GM12878 (cell line): ENCODE data around the gene ATF6. TPM values are rescaled to one million over a fixed set of nuclear protein-coding genes. Genes with fewer than 3 reads are reported as not detected.

Experiments
- BCLAF1 ChIP-seq: fragments of 450-650 bp; IDR thresholded peaks from 2 replicates; pipeline ENCODE4 v1.6.1; 2017; ENCODE audit warnings: antibody characterized with exemption, mild to moderate bottlenecking, moderate library complexity
- CBFB ChIP-seq: IDR thresholded peaks from 2 replicates; pipeline ENCODE4 v1.6.1; 2016; ENCODE audit warnings: antibody characterized with exemption, low read depth
- CHD1 ChIP-seq: IDR thresholded peaks from 2 replicates; pipeline ENCODE4 v1.6.1; 2012; ENCODE audit warnings: low read depth, low read length, improper control_type of control experiment
- E4F1 ChIP-seq: fragments of 450-650 bp; IDR thresholded peaks from 2 replicates; pipeline ENCODE4 v1.6.1; 2018; ENCODE audit warnings: borderline replicate concordance, mild to moderate bottlenecking; ENCODE audit not compliant: partially characterized antibody
- ELK1 ChIP-seq: IDR thresholded peaks from 2 replicates; pipeline ENCODE4 v1.6.1; 2012; ENCODE audit warnings: low read depth, low read length, improper control_type of control experiment
- FOXM1 ChIP-seq: IDR thresholded peaks from 2 replicates; pipeline ENCODE4 v1.6.1; 2012; ENCODE audit warnings: low read depth, mild to moderate bottlenecking, inconsistent platforms, low read length, moderate library complexity
- HDAC2 ChIP-seq: fragments of 200-600 bp; sonication (generic); IDR thresholded peaks from 2 replicates; pipeline ENCODE4 v1.6.1; 2017
- NBN ChIP-seq: fragments of 450-650 bp; IDR thresholded peaks from 2 replicates; pipeline ENCODE4 v1.6.1; 2016
- NRF1 ChIP-seq: conservative IDR thresholded peaks from 2 replicates; pipeline ENCODE4 v1.6.1; 2011; ENCODE audit warnings: mild to moderate bottlenecking, low read depth, low read length, improper control_type of control experiment
- PML ChIP-seq: IDR thresholded peaks from 2 replicates; pipeline ENCODE4 v1.6.1; 2012; ENCODE audit warnings: low read length, inconsistent platforms
- POLR2A ChIP-seq: IDR thresholded peaks from 2 replicates; pipeline ENCODE4 v1.6.1; 2011; ENCODE audit warnings: low read depth, mild to moderate bottlenecking, low read length
- POLR2AphosphoS2 ChIP-seq: IDR thresholded peaks from 2 replicates; pipeline ENCODE4 v1.6.1; 2011; ENCODE audit warnings: low read depth, mild to moderate bottlenecking, low read length, improper control_type of control experiment, moderate library complexity
- POU2F2 ChIP-seq: IDR thresholded peaks from 3 replicates; pipeline ENCODE4 v1.6.1; 2011; ENCODE audit warnings: low read depth, mild to moderate bottlenecking, low read length, borderline replicate concordance
- RCOR1 ChIP-seq: conservative IDR thresholded peaks from 2 replicates; pipeline ENCODE4 v1.6.1; 2012; ENCODE audit warnings: low read depth, low read length, improper control_type of control experiment
- RUNX3 ChIP-seq: IDR thresholded peaks from 2 replicates; pipeline ENCODE4 v1.6.1; 2012; ENCODE audit warnings: low read length, inconsistent platforms
- SMC3 ChIP-seq: IDR thresholded peaks from 2 replicates; pipeline ENCODE4 v1.6.1; 2011; ENCODE audit warnings: low read length, improper control_type of control experiment, borderline replicate concordance
- SUZ12 ChIP-seq: fragments of 200-600 bp; sonication (generic); IDR thresholded peaks from one replicate; pipeline ENCODE4 v1.6.1; 2018; ENCODE audit warnings: antibody characterized with exemption, mild to moderate bottlenecking; ENCODE audit not compliant: unreplicated experiment
- TARDBP ChIP-seq: IDR thresholded peaks from 2 replicates; pipeline ENCODE4 v1.6.1; 2016; ENCODE audit warnings: borderline replicate concordance
- WRNIP1 ChIP-seq: IDR thresholded peaks from 2 replicates; pipeline ENCODE4 v1.6.1; 2011; ENCODE audit warnings: low read depth, low read length, improper control_type of control experiment, borderline replicate concordance
- ZBTB4 ChIP-seq: fragments of 450-650 bp; formaldehyde crosslinking; IDR thresholded peaks from 2 replicates; pipeline ENCODE4 v1.4.0; 2022; ENCODE audit warnings: mild to moderate bottlenecking, moderate library complexity
- ZSCAN29 ChIP-seq: fragments of 450-650 bp; IDR thresholded peaks from 2 replicates; pipeline ENCODE4 v1.6.1; 2017; ENCODE audit warnings: mild to moderate bottlenecking, moderate library complexity
- polyA plus RNA-seq, 11 experiments: library from polyadenylated mRNA; depleted of rRNA in 4 of 11; unstranded in 6 of 11; stranded (reverse) in 5 of 11; fragments of >200 nt; fragmentation: Nextera tagmentation in 4 of 11; fragmentation: Illumina TruSeq in 1 of 11; extraction: Ambion mirVana in 4 of 11; extraction: Trizol in 1 of 11; gene quantifications; 1 replicate in 1 of 11; 2 replicates in 10 of 11; pipeline versions ENCODE4 v1.2.1 to v1.2.3, GENCODE V29; 2011 to 2016; ENCODE audit warnings: inconsistent platforms in 2 of 11, missing spikeins in 2 of 11, low read depth in 1 of 11
- total RNA-seq, 4 experiments: library from RNA; depleted of rRNA in 3 of 4; stranded (reverse); fragments of >200 nt in 3 of 4; fragmentation: Illumina TruSeq in 1 of 4; extraction: Trizol in 1 of 4; gene quantifications; 2 replicates each; pipeline versions ENCODE4 v1.2.1 to v1.2.3, GENCODE V29; 2013 to 2021

ATF6 gene
- total and polyA plus RNA-seq, 10 of the 15 experiments (the other 5 are each of a cell fraction or from before 2014, with no cell fraction given): 7.8 to 24.3 (median 14.7) TPM

- TF ChIP-seq NBN (no peak), ZBTB4 (CRISPR knock-in tag) (no peak), NRF1 (no peak), CHD1 (no peak), ELK1 (no peak), E4F1 (no peak), SMC3 (no peak), RUNX3 (peak; percentile 66), CBFB (no peak), HDAC2 (no peak), TARDBP (no peak), RCOR1 (no peak), ZSCAN29 (no peak), POLR2AphosphoS2 (no peak), WRNIP1 (no peak), PML (no peak), POU2F2 (peak; percentile 79; the same call in 1 of the 3 replicates), POLR2A (no peak), SUZ12 (no peak), BCLAF1 (no peak), FOXM1 (no peak)
Observed at GRCh38 chr1:161739865-161740566, 26.1 kb upstream of the ATF6 start (continued).
